GM12878 (cell line): ENCODE results near the gene GALNT15. TPM values are rescaled to one million over a fixed set of nuclear protein-coding genes. Genes with fewer than 3 reads are reported as not detected.

ENCODE experiments used
- ATAC-seq: fragments of 200-7000 bp; cut with Tn5 transposase; 3 replicates; pipeline ENCODE4 v1.9.1; 2020; ENCODE audit warnings: mild to moderate bottlenecking, moderate library complexity
- BruUV-seq: library from RNA; stranded (reverse); fragments of 400-500 nt; replicated peaks from 2 replicates; lab custom pipeline; 2021; lab: Mats Ljungman, UMichigan
- CTCF ChIA-PET: fragments of 300-600 bp; sonication (Branson Sonifier 250); formaldehyde crosslinking; extraction: SDS; loops from one replicate; lab custom pipeline; 2021; ENCODE audit warnings: inconsistent platforms; lab: Yijun Ruan, JAX
- POLR2A ChIA-PET: fragments of 350-600 bp; formaldehyde crosslinking; extraction: SDS; loops from one replicate; lab custom pipeline; 2021; ENCODE audit warnings: inconsistent platforms; lab: Charles Lee
- RAD21 ChIA-PET: fragments of 300-600 bp; sonication (Branson Sonifier 250); formaldehyde crosslinking; loops from one replicate; lab custom pipeline; 2023; ENCODE audit warnings: antibody characterized with exemption; ENCODE audit not compliant: unreplicated experiment; lab: Charles Lee
- SMC1A ChIA-PET: fragments of 300-600 bp; sonication (Branson Sonifier 250); formaldehyde crosslinking; loops from one replicate; lab custom pipeline; 2023; ENCODE audit not compliant: unreplicated experiment, uncharacterized antibody; lab: Charles Lee
- DNase-seq: peaks from one replicate; pipeline ENCODE4 v3.0.0-alpha.2; 2011; ENCODE audit warnings: low read depth, low spot score
- FAIRE-seq: peaks from 3 replicates; lab custom pipeline; 2011; peaks lifted over from hg19 to GRCh38; lab: Jason Lieb, UNC
- H2AFZ ChIP-seq: 2 replicates; pipeline ENCODE4 v1.6.0; 2011; ENCODE audit warnings: low read depth, low read length, control low read depth; ENCODE audit not compliant: control insufficient read depth
- H3K27ac ChIP-seq: 2 replicates; pipeline ENCODE4 v1.5.1; 2011; ENCODE audit warnings: control low read depth; ENCODE audit not compliant: control insufficient read depth, insufficient read depth
- H3K27me3 ChIP-seq, 2 experiments: replicated peaks in 1 of 2; 2 replicates each; pipeline versions ENCODE4 v1.6.0 to v1.6.1; 2011; ENCODE audit warnings: low read length in 1 of 2; ENCODE audit not compliant: control insufficient read depth in 2 of 2, insufficient read depth in 2 of 2
- H3K36me3 ChIP-seq, 2 experiments: 2 replicates each; pipeline ENCODE4 v1.5.1; 2011; ENCODE audit warnings: low read length in 1 of 2; ENCODE audit not compliant: control insufficient read depth in 2 of 2, insufficient read depth in 2 of 2
- H3K4me1 ChIP-seq: 2 replicates; pipeline ENCODE4 v1.6.1; 2011; ENCODE audit warnings: mild to moderate bottlenecking, low read length, moderate library complexity, mixed read lengths; ENCODE audit not compliant: control insufficient read depth, insufficient read depth
- H3K4me2 ChIP-seq: 2 replicates; pipeline ENCODE4 v1.6.0; 2011; ENCODE audit warnings: control low read depth; ENCODE audit not compliant: control insufficient read depth, insufficient read depth
- H3K4me3 ChIP-seq: fragments of 200-600 bp; sonication (generic); 2 replicates; pipeline ENCODE4 v1.5.1; 2016
- H3K79me2 ChIP-seq: 2 replicates; pipeline ENCODE4 v1.6.0; 2011; ENCODE audit warnings: low read length; ENCODE audit not compliant: control insufficient read depth, insufficient read depth
- H3K9ac ChIP-seq: 2 replicates; pipeline ENCODE4 v1.8.0; 2011; ENCODE audit warnings: low read length, control low read depth, mixed read lengths; ENCODE audit not compliant: control insufficient read depth, insufficient read depth
- H3K9me3 ChIP-seq: replicated peaks from 3 replicates; pipeline ENCODE4 v1.5.1; 2011; ENCODE audit warnings: mild to moderate bottlenecking, low read length; ENCODE audit not compliant: control insufficient read depth, insufficient read depth
- H4K20me1 ChIP-seq: 2 replicates; pipeline ENCODE4 v1.6.0; 2011; ENCODE audit not compliant: control insufficient read depth, insufficient read depth
- CHD4 ChIP-seq: fragments of 200-600 bp; sonication (generic); IDR thresholded peaks from 2 replicates; pipeline ENCODE4 v1.6.1; 2016; ENCODE audit warnings: mild to moderate bottlenecking
- EGR1 ChIP-seq, 2 experiments: IDR thresholded peaks; 1 replicate in 1 of 2; 2 replicates in 1 of 2; pipeline ENCODE4 v1.6.1; 2011 to 2012; ENCODE audit warnings: low read depth in 2 of 2, low read length in 2 of 2, borderline replicate concordance in 1 of 2, mild to moderate bottlenecking in 1 of 2, moderate library complexity in 1 of 2
- HDGF ChIP-seq: fragments of 450-650 bp; IDR thresholded peaks from 2 replicates; pipeline ENCODE4 v1.6.1; 2016; ENCODE audit warnings: antibody characterized with exemption
- MYC ChIP-seq: IDR thresholded peaks from 2 replicates; pipeline ENCODE4 v1.6.1; 2011; ENCODE audit warnings: mild to moderate bottlenecking, low read length, moderate library complexity, inconsistent platforms; ENCODE audit not compliant: insufficient read depth, insufficient replicate concordance, insufficient read length, severe bottlenecking
- NR2F1 ChIP-seq: fragments of 450-650 bp; conservative IDR thresholded peaks from 2 replicates; pipeline ENCODE4 v1.6.1; 2017; ENCODE audit warnings: mild to moderate bottlenecking
- POLR2AphosphoS2 ChIP-seq: IDR thresholded peaks from 2 replicates; pipeline ENCODE4 v1.6.1; 2011; ENCODE audit warnings: low read depth, mild to moderate bottlenecking, low read length, improper control_type of control experiment, moderate library complexity
- RCOR1 ChIP-seq: conservative IDR thresholded peaks from 2 replicates; pipeline ENCODE4 v1.6.1; 2012; ENCODE audit warnings: low read depth, low read length, improper control_type of control experiment
- RELA ChIP-seq: fragments of 450-650 bp; IDR thresholded peaks from 2 replicates; pipeline ENCODE4 v1.8.0; 2014; ENCODE audit warnings: borderline replicate concordance; ENCODE audit not compliant: partially characterized antibody
- SIN3A ChIP-seq: IDR thresholded peaks from 2 replicates; pipeline ENCODE4 v1.6.1; 2012; ENCODE audit warnings: low read depth, low read length, improper control_type of control experiment
- SIX5 ChIP-seq: IDR thresholded peaks from 2 replicates; pipeline ENCODE4 v1.6.1; 2011; ENCODE audit warnings: mild to moderate bottlenecking, low read depth, low read length, moderate library complexity; ENCODE audit not compliant: severe bottlenecking
- SKIL ChIP-seq: fragments of 450-650 bp; IDR thresholded peaks from 2 replicates; pipeline ENCODE4 v1.6.1; 2017; ENCODE audit warnings: mild to moderate bottlenecking, low read depth, inconsistent platforms; ENCODE audit not compliant: poor library complexity, severe bottlenecking
- TBL1XR1 ChIP-seq: IDR thresholded peaks from 2 replicates; pipeline ENCODE4 v1.6.1; 2012; ENCODE audit warnings: low read depth, low read length, improper control_type of control experiment
- YBX1 ChIP-seq: fragments of 450-650 bp; IDR thresholded peaks from 2 replicates; pipeline ENCODE4 v1.6.1; 2016; ENCODE audit warnings: antibody characterized with exemption
- WGBS: methylation state at CpG from one replicate; pipeline ENCODE4 v1.1.6; 2016; ENCODE audit warnings: low lambda C conversion rate; ENCODE audit not compliant: insufficient replicate concordance, insufficient coverage; ENCODE audit errors: missing lambda C conversion rate; 5-methylcytosine and 5-hydroxymethylcytosine counted together
- in situ Hi-C: fragments of 300-500 bp; cut with MboI; formaldehyde crosslinking; loops from 9 replicates; pipeline ENCODE4 v1.14.3; 2018; ENCODE audit warnings: mixed read lengths
- intact Hi-C: fragments of 100-400 bp; cut with micrococcal nuclease; formaldehyde crosslinking; loops from one replicate; pipeline ENCODE4 v1.14.2; 2022; ENCODE audit not compliant: unreplicated experiment
- polyA plus RNA-seq, 11 experiments: library from polyadenylated mRNA; depleted of rRNA in 4 of 11; unstranded in 6 of 11; stranded (reverse) in 5 of 11; fragments of >200 nt; fragmentation: Nextera tagmentation in 4 of 11; fragmentation: Illumina TruSeq in 1 of 11; extraction: Ambion mirVana in 4 of 11; extraction: Trizol in 1 of 11; gene quantifications; 1 replicate in 1 of 11; 2 replicates in 10 of 11; pipeline versions ENCODE4 v1.2.1 to v1.2.3, GENCODE V29; 2011 to 2016; ENCODE audit warnings: inconsistent platforms in 2 of 11, missing spikeins in 2 of 11, low read depth in 1 of 11
- total RNA-seq, 4 experiments: library from RNA; depleted of rRNA in 3 of 4; stranded (reverse); fragments of >200 nt in 3 of 4; fragmentation: Illumina TruSeq in 1 of 4; extraction: Trizol in 1 of 4; gene quantifications; 2 replicates each; pipeline versions ENCODE4 v1.2.1 to v1.2.3, GENCODE V29; 2013 to 2021

The GALNT15 gene
- total and polyA plus RNA-seq, 10 of the 15 experiments (the other 5 are each of a cell fraction or from before 2014, with no cell fraction given), result 0.03 to 0.05 TPM; not detected in 8

GRCh38 chr3:16192176-16192811 is 17.8 kb downstream of the GALNT15 start:
- Histone ChIP-seq H3K4me3 (no peak overlapping the region), H3K36me3 (no peaks in the 10 kb centered on the region), H3K27me3 (peaks cover 0 to 3% of the 10 kb centered on the region in 2 experiments; a peak in 1 of 4 replicates), H3K4me2 (no peak overlapping the region), H3K9me3 (no peaks in the 10 kb centered on the region), H3K4me1 (no peaks in the 10 kb centered on the region), H4K20me1 (no peaks in the 10 kb centered on the region), H3K9ac (no peak overlapping the region), H2AFZ (no peak overlapping the region), H3K79me2 (no peaks in the 10 kb centered on the region), H3K27ac (no peak overlapping the region)
- POLR2A ChIA-PET, result no interaction called here
- BruUV-seq, result no TSS peak
- SMC1A ChIA-PET, result no interaction called here
- TF ChIP-seq YBX1 (no peak), HDGF (no peak)
- DNase-seq (no peak), FAIRE-seq (no peak), ATAC-seq (no peak)
- RAD21 ChIA-PET, result no interaction called here
- in situ Hi-C loops (no loop called here), intact Hi-C loops (no loop called here)
- CTCF ChIA-PET, result no interaction called here
- 1% methylated on average over 5 of the region's 5 CpGs for WGBS

GRCh38 chr3:16198427-16198826 is 23.9 kb downstream of the GALNT15 start:
- DNase-seq, result no peak
- no peak overlapping the region for H3K27ac ChIP-seq
- no peak overlapping the region for H2AFZ ChIP-seq
- in situ Hi-C loops, result no loop called here
- ChIA-PET RAD21 (no interaction called here), SMC1A (interaction anchor here (1.0 kb wide), 1 partner anchor 17 kb away, joined by 3 read pairs; no protein-coding TSS in a partner anchor), CTCF (interaction anchor here (1.1 kb wide), 1 partner anchor 9 kb away, joined by 3 read pairs; no protein-coding TSS in a partner anchor), POLR2A (no interaction called here)
- H3K4me2 ChIP-seq, result no peak overlapping the region
- H3K36me3 ChIP-seq, result no peaks in the 10 kb centered on the region
- H3K4me3 ChIP-seq, result no peak overlapping the region
- no peak for FAIRE-seq
- no peaks in the 10 kb centered on the region for H3K9me3 ChIP-seq
- no peak overlapping the region for H3K9ac ChIP-seq
- no peaks in the 10 kb centered on the region for H4K20me1 ChIP-seq
- no TSS peak for BruUV-seq
- H3K4me1 ChIP-seq, result no peaks in the 10 kb centered on the region
- no peaks in the 10 kb centered on the region for H3K79me2 ChIP-seq
- peaks cover 0 to 2% of the 10 kb centered on the region in 2 experiments; a peak in 2 of 4 replicates for H3K27me3 ChIP-seq
- no peak for ATAC-seq
- intact Hi-C loops, result no loop called here
- 49% methylated on average over 4 of the region's 4 CpGs for WGBS
- TF ChIP-seq SKIL (no peak), MYC (no peak), TBL1XR1 (no peak), SIN3A (no peak), SIX5 (no peak), NR2F1 (no peak), EGR1 (IDR thresholded peaks at IDR 0.05; ENCODE audit: borderline replicate concordance in 1 of 2, low read depth in 2 of 2, low read length in 2 of 2) (no peak), CHD4 (no peak), RCOR1 (no peak), YBX1 (no peak), POLR2AphosphoS2 (no peak), RELA (no peak)
